ENCODE data around the gene EXOC2.
"Not testable (repeated sequence)": the region's sequence is repeated elsewhere in the genome, so short reads cannot be mapped to it uniquely, and the experiment has no call there.

EXOC2 gene

GRCh38 chr6:563863-564262 lies 129.1 kb downstream of the EXOC2 start:
- no peak overlapping the region for H2AFZ ChIP-seq (ENCODE audit: low read depth)
- H4K20me1 ChIP-seq (ENCODE audit: insufficient read depth) = no peaks in the 10 kb centered on the region
- no peak for TF ChIP-seq CTCF (conservative IDR thresholded peaks at IDR 0.05; ENCODE audit: low read depth, low read length)
- no peak overlapping the region for H3K4me2 ChIP-seq
- H3K4me1 ChIP-seq (ENCODE audit: low read depth, poor library complexity, severe bottlenecking) = no peaks in the 10 kb centered on the region
- no peaks in the 10 kb centered on the region for H3K27me3 ChIP-seq (ENCODE audit: insufficient read depth, low read depth)
- H3K9ac ChIP-seq = no peak overlapping the region
- H3K79me2 ChIP-seq (ENCODE audit: insufficient read depth, low read depth) = no peaks in the 10 kb centered on the region
- H3K36me3 ChIP-seq (ENCODE audit: insufficient read depth) = peaks cover 3% of the 10 kb centered on the region
- H3K4me3 ChIP-seq (IDR thresholded peaks at IDR 0.05; ENCODE audit: insufficient read depth, low read depth, low read length) = no peak overlapping the region
- H3K27ac ChIP-seq = no peak overlapping the region

GRCh38 chr6:562052-562676 lies 130.8 kb downstream of the EXOC2 start:
- Histone ChIP-seq H3K79me2 (ENCODE audit: insufficient read depth, low read depth) (no peaks in the 10 kb centered on the region), H3K9ac (no peak overlapping the region), H3K4me1 (ENCODE audit: low read depth, poor library complexity, severe bottlenecking) (no peaks in the 10 kb centered on the region), H3K27me3 (ENCODE audit: insufficient read depth, low read depth) (no peaks in the 10 kb centered on the region), H3K4me3 (IDR thresholded peaks at IDR 0.05; ENCODE audit: insufficient read depth, low read depth, low read length) (no peak overlapping the region), H4K20me1 (ENCODE audit: insufficient read depth) (no peaks in the 10 kb centered on the region), H3K36me3 (ENCODE audit: insufficient read depth) (peaks cover 3% of the 10 kb centered on the region), H3K4me2 (no peak overlapping the region), H3K27ac (no peak overlapping the region), H2AFZ (ENCODE audit: low read depth) (no peak overlapping the region)
- TF ChIP-seq CTCF (conservative IDR thresholded peaks at IDR 0.05; ENCODE audit: low read depth, low read length) = no peak

GRCh38 chr6:561335-561734 lies 131.6 kb downstream of the EXOC2 start:
- H3K27me3 ChIP-seq (ENCODE audit: insufficient read depth, low read depth); H3K79me2 ChIP-seq (ENCODE audit: insufficient read depth, low read depth); H3K27ac ChIP-seq; H3K9ac ChIP-seq; H3K36me3 ChIP-seq (ENCODE audit: insufficient read depth); H3K4me1 ChIP-seq (ENCODE audit: low read depth, poor library complexity, severe bottlenecking); H2AFZ ChIP-seq (ENCODE audit: low read depth); H3K4me3 ChIP-seq (IDR thresholded peaks at IDR 0.05; ENCODE audit: insufficient read depth, low read depth, low read length); H4K20me1 ChIP-seq (ENCODE audit: insufficient read depth); H3K4me2 ChIP-seq: not testable (repeated sequence)

- TF ChIP-seq CTCF (conservative IDR thresholded peaks at IDR 0.05; ENCODE audit: low read depth, low read length) = no peak
- H3K4me1 ChIP-seq (ENCODE audit: low read depth, poor library complexity, severe bottlenecking) = no peaks in the 10 kb centered on the region
- no peak overlapping the region for H3K27ac ChIP-seq
- H3K9ac ChIP-seq = no peak overlapping the region
- no peak overlapping the region for H3K4me2 ChIP-seq
- H4K20me1 ChIP-seq (ENCODE audit: insufficient read depth) = no peaks in the 10 kb centered on the region
- no peak overlapping the region for H2AFZ ChIP-seq (ENCODE audit: low read depth)
- H3K79me2 ChIP-seq (ENCODE audit: insufficient read depth, low read depth) = no peaks in the 10 kb centered on the region
- H3K4me3 ChIP-seq (IDR thresholded peaks at IDR 0.05; ENCODE audit: insufficient read depth, low read depth, low read length) = no peak overlapping the region
- no peaks in the 10 kb centered on the region for H3K27me3 ChIP-seq (ENCODE audit: insufficient read depth, low read depth)
- peaks cover 3% of the 10 kb centered on the region for H3K36me3 ChIP-seq (ENCODE audit: insufficient read depth)
These were observed 134.0 kb downstream of the EXOC2 start for GRCh38 chr6:558959-559358.

GRCh38 chr6:558089-558488 lies 134.8 kb downstream of the EXOC2 start:
- Histone ChIP-seq H3K36me3 (ENCODE audit: insufficient read depth) (peaks cover 3% of the 10 kb centered on the region), H3K27me3 (ENCODE audit: insufficient read depth, low read depth) (no peaks in the 10 kb centered on the region), H4K20me1 (ENCODE audit: insufficient read depth) (no peaks in the 10 kb centered on the region), H3K79me2 (ENCODE audit: insufficient read depth, low read depth) (no peaks in the 10 kb centered on the region), H2AFZ (ENCODE audit: low read depth) (no peak overlapping the region), H3K4me3 (IDR thresholded peaks at IDR 0.05; ENCODE audit: insufficient read depth, low read depth, low read length) (no peak overlapping the region), H3K4me2 (no peak overlapping the region), H3K27ac (no peak overlapping the region), H3K9ac (no peak overlapping the region), H3K4me1 (ENCODE audit: low read depth, poor library complexity, severe bottlenecking) (no peaks in the 10 kb centered on the region)
- 0 out of 2 replicates have a peak, but pooled peaks have one; percentile 27 for TF ChIP-seq CTCF (conservative IDR thresholded peaks at IDR 0.05; ENCODE audit: low read depth, low read length)

All from KMS-11 (cell line).